Measurements from ENCODE around the gene SLC25A1.

Gene SLC25A1

DNA sequence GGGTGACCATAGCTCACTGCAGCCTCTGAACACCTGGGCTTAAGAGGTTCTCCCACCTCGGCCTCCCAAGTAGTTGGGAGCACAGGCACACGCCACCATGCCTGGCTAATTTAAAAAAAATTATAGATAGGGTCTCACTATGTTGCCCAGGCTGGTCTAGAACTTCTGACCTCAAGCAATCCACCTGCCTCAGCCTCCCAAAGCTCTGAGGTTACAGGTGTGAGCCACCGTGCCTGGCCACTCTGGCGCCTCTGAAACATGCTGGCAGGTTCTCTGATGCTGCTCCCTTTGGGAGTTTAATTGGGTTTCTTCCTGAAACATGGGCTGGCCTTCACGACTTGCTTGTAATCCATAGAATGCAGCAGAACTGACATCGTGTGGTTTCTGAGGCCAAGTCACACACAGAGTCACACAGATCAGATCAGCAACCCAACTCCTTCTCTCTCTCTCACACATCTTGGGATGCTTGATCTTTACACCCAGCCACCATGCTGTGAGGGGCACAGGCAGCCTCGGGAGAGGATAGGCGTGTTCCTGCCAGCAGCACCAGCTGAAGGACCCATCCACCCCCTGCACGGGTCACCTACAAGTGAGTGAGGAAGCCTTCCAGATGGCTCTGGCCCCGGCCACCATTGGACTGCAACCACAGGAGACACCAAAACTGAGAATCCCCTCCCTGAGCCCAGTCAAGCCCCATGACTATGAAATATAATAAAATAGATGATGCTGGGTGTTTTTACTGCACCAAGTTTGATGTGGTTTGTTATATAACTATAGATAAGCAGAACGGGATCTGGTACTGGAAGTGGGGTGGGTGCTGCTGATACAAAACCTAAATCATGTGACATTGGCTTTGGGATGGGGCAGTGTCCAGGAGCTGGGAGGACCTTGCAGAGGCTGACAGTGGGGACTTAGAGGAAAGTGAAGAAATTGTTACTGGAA is 25.3 kb downstream of the SLC25A1 start:
- intact Hi-C loops (cut with DNase I; ENCODE audit: low total_unique reads), result no loop called here
- no peaks in the 10 kb centered on the region for H3K9me3 ChIP-seq
- H3K4me1 ChIP-seq, result peaks cover 0 to 22% (median 12%) of the 10 kb centered on the region in 4 donors
- no peak for DNase-seq
- no peak for TF ChIP-seq CTCF (IDR thresholded peaks at IDR 0.05)
- peaks cover 5 to 75% of the 10 kb centered on the region in 2 donors for H3K27me3 ChIP-seq
- no peak overlapping the region for H3K4me3 ChIP-seq
- H3K36me3 ChIP-seq, result no peaks in the 10 kb centered on the region
- H3K27ac ChIP-seq, result no peak overlapping the region

- peaks cover 0 to 22% (median 12%) of the 10 kb centered on the region in 4 donors for H3K4me1 ChIP-seq
- H3K36me3 ChIP-seq, result no peaks in the 10 kb centered on the region
- H3K4me3 ChIP-seq, result no peak overlapping the region
- no peak overlapping the region for H3K27ac ChIP-seq
- no peaks in the 10 kb centered on the region for H3K9me3 ChIP-seq
- intact Hi-C loops (cut with DNase I; ENCODE audit: low total_unique reads), result no loop called here
- no peak for DNase-seq
- TF ChIP-seq CTCF (IDR thresholded peaks at IDR 0.05), result no peak
- H3K27me3 ChIP-seq, result peaks cover 5 to 72% of the 10 kb centered on the region in 2 donors
These were observed 27.0 kb downstream of the SLC25A1 start for GRCh38 chr22:19151329-19152191.

GRCh38 chr22:19150482-19151328 is 27.8 kb downstream of the SLC25A1 start:
- no peaks in the 10 kb centered on the region for H3K9me3 ChIP-seq
- H3K4me1 ChIP-seq, result peaks cover 0 to 22% (median 12%) of the 10 kb centered on the region in 4 donors
- H3K36me3 ChIP-seq, result no peaks in the 10 kb centered on the region
- H3K27ac ChIP-seq, result no peak overlapping the region
- DNase-seq, result no peak
- H3K4me3 ChIP-seq, result no peak overlapping the region
- peaks cover 5 to 64% of the 10 kb centered on the region in 2 donors for H3K27me3 ChIP-seq
- no peak for TF ChIP-seq CTCF (IDR thresholded peaks at IDR 0.05)
- intact Hi-C loops (cut with DNase I; ENCODE audit: low total_unique reads), result no loop called here

- intact Hi-C loops (cut with DNase I; ENCODE audit: low total_unique reads), result no loop called here
- H3K27me3 ChIP-seq, result peaks cover 5 to 57% of the 10 kb centered on the region in 2 donors
- H3K4me3 ChIP-seq, result peak within 1 kb of the TSS; percentile 14 to 43
- no peak for DNase-seq
- H3K27ac ChIP-seq, result no peak within 1 kb of the TSS
- H3K36me3 ChIP-seq, result no peaks in the 10 kb centered on the region
- no peaks in the 10 kb centered on the region for H3K9me3 ChIP-seq
- H3K4me1 ChIP-seq, result peaks cover 0 to 23% (median 12%) of the 10 kb centered on the region in 4 donors
- TF ChIP-seq CTCF (IDR thresholded peaks at IDR 0.05), result no peak
These were observed 28.5 kb downstream of the SLC25A1 start, which contains the start of gene GSC2 for GRCh38 chr22:19149991-19150390. GSC2 (minus strand) TSS chr22:19150292; CDS start chr22:19150283, 9 bp downstream.

Data from tibial artery (tissue), 4 donors.